Neural cell (in vitro differentiated cells): ENCODE data around the gene MAP4K4.

ENCODE experiments used
- EP300 ChIP-seq: fragments of 450-650 bp; conservative IDR thresholded peaks from 2 replicates; pipeline ENCODE4 v1.6.1; 2014; ENCODE audit warnings: antibody characterized with exemption, mild to moderate bottlenecking, moderate library complexity; ENCODE audit not compliant: poor library complexity, severe bottlenecking
- EZH2 ChIP-seq: fragments of 200-600, 300-800 bp; shearing (Covaris generic), sonication (generic); IDR thresholded peaks from 2 replicates; pipeline ENCODE4 v1.6.1; 2014; ENCODE audit warnings: antibody characterized with exemption, low read length, borderline replicate concordance, mild to moderate bottlenecking; ENCODE audit not compliant: insufficient read depth, poor library complexity, severe bottlenecking
- MXI1 ChIP-seq: fragments of 450-650 bp; conservative IDR thresholded peaks from 2 replicates; pipeline ENCODE4 v1.6.1; 2014; ENCODE audit warnings: antibody characterized with exemption, mild to moderate bottlenecking; ENCODE audit not compliant: poor library complexity, severe bottlenecking
- POLR2AphosphoS5 ChIP-seq: IDR thresholded peaks from 2 replicates; pipeline ENCODE4 v1.6.1; 2012
- RAD21 ChIP-seq: fragments of 450-650 bp; conservative IDR thresholded peaks from 2 replicates; pipeline ENCODE4 v1.6.1; 2014; ENCODE audit warnings: antibody characterized with exemption, mild to moderate bottlenecking, moderate library complexity
- REST ChIP-seq: IDR thresholded peaks from 2 replicates; pipeline ENCODE4 v1.6.1; 2012; ENCODE audit warnings: borderline replicate concordance
- SMC3 ChIP-seq: fragments of 450-650 bp; conservative IDR thresholded peaks from 2 replicates; pipeline ENCODE4 v1.6.1; 2014; ENCODE audit warnings: antibody characterized with exemption, mild to moderate bottlenecking, moderate library complexity; ENCODE audit not compliant: poor library complexity
- TAF1 ChIP-seq: IDR thresholded peaks from 2 replicates; pipeline ENCODE4 v1.6.1; 2012; ENCODE audit warnings: low read depth
- TF ChIP-seq, protein P1 (sequence below): fragments of 450-650 bp; IDR thresholded peaks from 2 replicates; pipeline ENCODE4 v1.5.1; 2014; ENCODE audit warnings: antibody characterized with exemption, mild to moderate bottlenecking, moderate library complexity; ENCODE audit not compliant: poor library complexity, severe bottlenecking

DNA sequence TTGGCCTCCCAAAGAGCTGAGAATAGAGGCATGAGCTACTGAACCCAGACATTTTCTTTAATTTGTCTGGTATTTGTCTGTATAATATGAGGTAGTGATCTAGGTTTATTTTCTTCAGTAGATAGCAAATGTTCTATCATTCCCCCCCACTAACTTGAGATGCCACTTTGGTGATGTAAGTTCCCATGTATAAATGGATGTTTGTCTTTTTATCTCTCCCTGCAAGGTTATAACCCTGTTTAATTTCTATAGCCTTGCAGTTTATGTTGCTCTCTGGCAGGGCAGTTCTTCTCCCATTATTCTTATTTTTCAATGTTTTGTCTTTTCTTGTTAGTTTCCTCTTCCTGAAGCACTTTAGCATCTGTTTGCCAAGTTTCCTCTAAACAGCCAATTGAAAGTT lies 39.1 kb upstream of the MAP4K4 start:
- TF ChIP-seq, protein P1, sequence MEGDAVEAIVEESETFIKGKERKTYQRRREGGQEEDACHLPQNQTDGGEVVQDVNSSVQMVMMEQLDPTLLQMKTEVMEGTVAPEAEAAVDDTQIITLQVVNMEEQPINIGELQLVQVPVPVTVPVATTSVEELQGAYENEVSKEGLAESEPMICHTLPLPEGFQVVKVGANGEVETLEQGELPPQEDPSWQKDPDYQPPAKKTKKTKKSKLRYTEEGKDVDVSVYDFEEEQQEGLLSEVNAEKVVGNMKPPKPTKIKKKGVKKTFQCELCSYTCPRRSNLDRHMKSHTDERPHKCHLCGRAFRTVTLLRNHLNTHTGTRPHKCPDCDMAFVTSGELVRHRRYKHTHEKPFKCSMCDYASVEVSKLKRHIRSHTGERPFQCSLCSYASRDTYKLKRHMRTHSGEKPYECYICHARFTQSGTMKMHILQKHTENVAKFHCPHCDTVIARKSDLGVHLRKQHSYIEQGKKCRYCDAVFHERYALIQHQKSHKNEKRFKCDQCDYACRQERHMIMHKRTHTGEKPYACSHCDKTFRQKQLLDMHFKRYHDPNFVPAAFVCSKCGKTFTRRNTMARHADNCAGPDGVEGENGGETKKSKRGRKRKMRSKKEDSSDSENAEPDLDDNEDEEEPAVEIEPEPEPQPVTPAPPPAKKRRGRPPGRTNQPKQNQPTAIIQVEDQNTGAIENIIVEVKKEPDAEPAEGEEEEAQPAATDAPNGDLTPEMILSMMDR, result no peak
- no peak for TF ChIP-seq EZH2
- TF ChIP-seq RAD21, result no peak
- no peak for TF ChIP-seq POLR2AphosphoS5
- TF ChIP-seq MXI1, result no peak
- TF ChIP-seq TAF1, result no peak
- no peak for TF ChIP-seq SMC3
- TF ChIP-seq EP300, result no peak
- TF ChIP-seq REST, result no peak
